ENCODE measurements around the gene SGPL1.
"Not testable (repeated sequence)": the region's sequence is repeated elsewhere in the genome, so short reads cannot be mapped to it uniquely, and the experiment has no call there.

The SGPL1 gene

DNA sequence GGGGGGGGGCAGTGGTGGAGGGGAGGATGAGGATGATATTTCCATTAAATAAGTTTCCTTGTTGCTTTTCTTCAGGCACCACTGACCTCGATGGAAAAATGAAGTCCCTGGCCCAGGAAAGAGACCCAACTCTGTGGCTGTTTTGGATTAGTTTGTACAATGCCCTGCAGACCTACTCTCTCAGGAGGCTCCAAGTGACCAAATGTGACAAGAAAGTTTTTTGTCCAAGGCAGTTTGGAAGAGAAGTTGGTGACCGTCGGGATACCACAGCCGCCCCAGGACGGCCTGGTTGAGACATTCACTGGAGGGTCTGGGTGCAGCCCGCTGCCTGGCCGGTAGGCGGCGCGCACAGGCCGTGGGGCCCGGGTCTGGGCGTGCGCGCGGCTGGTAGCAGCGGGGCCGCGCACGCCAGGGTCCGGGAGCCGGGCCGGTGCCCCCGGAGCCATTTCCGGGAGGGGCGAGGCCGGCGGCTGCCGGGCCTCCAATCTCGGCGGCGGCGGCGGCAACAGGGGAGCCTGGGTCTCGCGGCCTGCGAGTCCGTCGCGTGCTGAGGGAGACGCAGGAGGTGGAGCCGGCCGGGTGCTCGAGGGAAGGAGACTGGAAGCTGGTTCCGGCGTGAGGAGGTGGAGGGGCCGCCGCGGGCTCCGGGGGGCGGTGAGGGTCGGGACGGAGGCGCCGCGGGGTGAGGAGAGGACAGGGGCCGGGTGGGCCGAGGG, at the start of gene SGPL1:
SGPL1 (plus strand) TSS at position 445 of the 716 bp plus-strand sequence. CDS start 906 bp downstream, outside the sequence.
- peak; percentile 72 to 85 (median 81) for DNase-seq (ENCODE audit: low read depth in 2 of 3, low spot score in 1 of 3)

DNA sequence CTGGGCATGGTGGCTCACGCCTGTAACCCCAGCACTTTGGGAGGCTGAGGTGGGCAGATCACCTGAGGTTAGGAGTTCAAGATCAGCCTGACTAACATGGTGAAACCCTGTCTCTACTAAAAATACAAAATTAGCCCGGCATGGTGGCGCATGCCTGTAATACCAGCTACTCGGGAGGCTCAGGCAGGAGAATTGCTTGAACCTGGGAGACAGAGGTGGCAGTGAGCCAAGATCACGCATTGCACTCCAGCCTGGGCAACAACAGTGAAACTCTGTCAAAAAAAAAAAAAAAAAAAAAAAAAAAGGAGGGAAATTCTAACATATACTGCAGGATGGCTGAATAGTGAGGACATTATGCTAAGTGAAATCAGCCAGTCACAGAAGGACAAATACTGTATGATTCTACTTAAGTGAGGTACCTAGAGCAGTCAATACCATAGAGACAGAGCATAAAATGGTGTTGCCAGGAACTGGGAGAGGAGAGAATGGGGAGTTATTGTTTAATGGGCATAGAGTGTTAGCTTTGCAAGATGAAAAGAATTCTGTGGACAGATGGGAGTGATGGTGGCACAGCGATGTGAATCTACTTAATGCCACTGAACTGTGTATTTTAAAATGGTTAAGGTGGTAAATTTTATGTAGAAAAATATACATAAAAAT, 47.6 kb upstream of the SGPL1 start:
- not testable (repeated sequence) for DNase-seq (ENCODE audit: low read depth in 2 of 3, low spot score in 1 of 3)

- no peak for DNase-seq (ENCODE audit: low read depth in 2 of 3, low spot score in 1 of 3)
Measured at GRCh38 chr10:70769121-70769520, 46.6 kb upstream of the SGPL1 start.

DNA sequence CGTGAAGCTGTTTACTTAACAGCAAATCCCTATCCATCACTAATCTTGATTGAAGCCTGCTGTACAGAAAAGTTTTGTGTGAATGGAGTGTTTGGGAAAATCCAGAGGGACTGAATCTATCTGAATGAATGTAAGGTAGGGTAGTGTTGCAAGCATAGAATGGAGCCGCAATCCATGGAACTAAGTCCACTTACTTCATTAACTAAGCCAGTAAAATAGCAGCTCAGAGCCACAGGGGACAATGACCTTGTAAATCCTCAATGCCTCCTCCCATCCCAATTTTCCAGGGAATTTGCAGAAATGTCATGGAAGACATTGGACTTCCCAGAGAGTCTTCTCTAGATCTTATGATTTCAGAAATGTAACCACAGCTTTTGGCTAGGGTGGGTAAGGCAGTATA, 45.7 kb upstream of the SGPL1 start:
- no peak for DNase-seq (ENCODE audit: low read depth in 2 of 3, low spot score in 1 of 3)

DNA sequence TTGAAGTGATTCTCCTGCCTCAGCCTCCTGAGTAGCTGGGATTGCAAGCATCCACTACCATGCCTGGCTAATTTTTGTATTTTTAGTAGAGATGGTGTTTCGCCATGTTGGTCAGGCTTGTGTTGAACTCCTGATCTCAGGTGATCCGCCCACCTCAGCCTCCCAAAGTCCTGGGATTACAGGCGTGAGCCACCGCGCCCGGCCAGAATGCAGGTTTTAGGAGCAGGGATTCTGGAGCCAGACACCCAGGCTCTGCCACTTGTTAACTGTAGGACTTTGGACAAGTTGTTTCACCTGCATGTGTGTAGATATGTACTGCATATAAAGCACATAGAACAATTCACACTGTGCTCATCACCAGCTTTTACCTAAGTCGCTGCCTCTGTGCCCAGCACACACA, 45.2 kb upstream of the SGPL1 start:
- not testable (repeated sequence) for DNase-seq (ENCODE audit: low read depth in 2 of 3, low spot score in 1 of 3)

GRCh38 chr10:70771311-70772194, 44.2 kb upstream of the SGPL1 start:
- no peak for DNase-seq (ENCODE audit: low read depth in 2 of 3, low spot score in 1 of 3)

GRCh38 chr10:70772627-70773026, 43.1 kb upstream of the SGPL1 start:
- no peak for DNase-seq (ENCODE audit: low read depth in 2 of 3, low spot score in 1 of 3)

- DNase-seq (ENCODE audit: low read depth in 2 of 3, low spot score in 1 of 3) = no peak
Measured at GRCh38 chr10:70773461-70773860, 42.3 kb upstream of the SGPL1 start.

- DNase-seq (ENCODE audit: low read depth in 2 of 3, low spot score in 1 of 3) = no peak
Measured at GRCh38 chr10:70773965-70774809, 41.6 kb upstream of the SGPL1 start.

DNA sequence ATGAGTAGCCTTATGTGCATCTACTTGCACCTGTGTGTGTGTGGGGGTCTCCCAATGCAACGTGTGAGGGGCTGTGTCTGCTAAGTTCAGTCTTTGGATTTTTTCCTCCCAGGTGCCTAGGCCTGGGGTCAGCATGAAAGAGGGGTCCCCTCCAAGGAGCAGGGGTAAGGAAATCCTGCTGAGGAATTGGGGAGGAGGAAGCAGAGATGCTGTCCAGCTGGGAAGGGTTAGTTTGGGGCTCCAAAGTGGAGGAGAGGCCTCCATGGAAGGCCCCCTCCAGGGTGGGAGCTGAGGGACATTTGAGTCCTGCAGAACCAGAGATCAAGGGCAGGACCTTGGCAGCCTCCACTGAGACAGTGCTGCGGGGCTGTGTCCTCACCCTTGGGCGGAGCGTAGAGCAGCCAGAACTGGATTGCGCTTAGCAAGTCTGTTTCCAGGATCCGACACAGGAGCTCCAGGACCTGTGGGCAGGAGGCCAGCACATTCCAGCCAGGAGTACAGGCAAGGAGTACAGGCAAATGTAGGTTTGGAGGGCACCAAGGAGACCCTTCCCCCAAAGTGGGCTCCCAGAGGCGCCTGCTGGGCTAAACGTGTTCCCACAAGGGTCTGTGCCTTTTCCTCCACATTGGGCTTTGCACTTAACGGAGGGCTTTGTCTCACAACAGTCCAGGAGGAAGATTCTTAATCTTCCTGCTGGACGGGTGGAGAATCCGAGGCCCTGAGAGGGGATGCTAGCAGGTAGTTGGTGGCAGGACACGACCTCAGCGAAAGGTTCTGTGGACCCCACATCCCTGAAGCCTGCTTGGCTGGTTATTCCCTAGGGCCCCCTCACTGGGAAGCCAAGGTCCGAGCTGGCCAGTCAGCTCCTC, 40.7 kb upstream of the SGPL1 start:
- DNase-seq (ENCODE audit: low read depth in 2 of 3, low spot score in 1 of 3) = no peak

GRCh38 chr10:70775679-70776454, 39.9 kb upstream of the SGPL1 start:
- no peak for DNase-seq (ENCODE audit: low read depth in 2 of 3, low spot score in 1 of 3)

GRCh38 chr10:70776455-70777005, 39.2 kb upstream of the SGPL1 start:
- no peak for DNase-seq (ENCODE audit: low read depth in 2 of 3, low spot score in 1 of 3)

DNA sequence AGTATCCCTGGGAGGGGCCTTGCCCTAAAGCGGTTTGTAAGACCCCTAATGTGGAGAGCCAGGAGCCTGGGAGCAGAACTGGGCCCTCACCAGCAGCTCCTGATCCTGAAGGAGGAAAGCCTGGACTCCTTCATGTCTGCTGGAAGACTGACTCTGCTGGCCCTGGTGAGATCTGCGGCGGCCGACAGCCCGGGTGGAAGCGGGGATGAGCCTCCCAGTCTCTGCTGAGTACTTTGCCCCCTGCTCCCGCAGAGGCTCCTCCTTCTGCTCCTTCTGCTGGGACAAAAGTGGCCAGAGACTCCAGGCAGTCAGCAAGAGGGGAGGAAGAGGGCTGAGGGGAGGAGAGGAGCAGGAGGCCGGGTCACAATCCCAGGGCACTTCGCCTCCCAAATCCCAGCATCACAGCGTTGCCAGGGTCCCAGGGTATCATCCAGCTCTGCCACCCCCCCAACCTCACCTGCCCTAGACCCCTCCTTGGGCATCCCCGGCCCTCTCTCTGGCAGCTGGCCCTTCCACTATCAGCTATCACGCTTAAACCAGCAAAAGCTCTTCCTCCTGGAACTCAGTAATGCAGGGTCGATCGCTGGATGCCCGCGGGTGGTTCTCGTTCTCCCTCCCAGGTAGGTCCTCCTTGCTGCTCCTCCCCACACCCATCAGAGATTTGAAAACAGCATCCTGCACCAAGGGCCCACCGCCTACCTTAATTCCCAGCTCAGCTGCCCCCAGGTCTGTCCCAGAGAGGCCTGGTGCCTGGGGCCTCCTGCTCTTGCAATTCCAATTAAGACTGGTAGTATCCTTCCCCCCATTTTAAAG, 38.5 kb upstream of the SGPL1 start:
- no peak for DNase-seq (ENCODE audit: low read depth in 2 of 3, low spot score in 1 of 3)

- DNase-seq (ENCODE audit: low read depth in 2 of 3, low spot score in 1 of 3) = no peak
Measured at GRCh38 chr10:70778267-70778924, 37.4 kb upstream of the SGPL1 start.

DNA sequence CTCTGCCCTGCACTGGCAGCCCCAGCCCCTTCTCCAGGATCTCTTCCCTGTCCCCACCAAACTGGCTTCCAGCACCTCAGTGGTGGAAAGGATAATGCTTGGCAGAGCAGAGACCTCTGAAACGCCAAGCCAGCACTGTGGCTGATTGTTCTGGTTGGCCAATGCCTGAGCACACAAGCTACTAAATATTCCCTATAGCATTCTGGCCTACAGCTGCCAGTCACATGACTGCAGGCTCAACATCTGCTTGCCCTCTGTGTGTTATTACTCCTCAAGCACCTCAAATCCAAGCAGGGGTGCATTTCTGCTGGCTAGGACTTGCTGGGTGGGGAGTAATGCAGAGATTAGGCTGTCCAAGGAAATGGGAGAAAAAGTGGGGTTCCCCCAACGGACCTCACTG, 36.7 kb upstream of the SGPL1 start:
- DNase-seq (ENCODE audit: low read depth in 2 of 3, low spot score in 1 of 3) = no peak

DNA sequence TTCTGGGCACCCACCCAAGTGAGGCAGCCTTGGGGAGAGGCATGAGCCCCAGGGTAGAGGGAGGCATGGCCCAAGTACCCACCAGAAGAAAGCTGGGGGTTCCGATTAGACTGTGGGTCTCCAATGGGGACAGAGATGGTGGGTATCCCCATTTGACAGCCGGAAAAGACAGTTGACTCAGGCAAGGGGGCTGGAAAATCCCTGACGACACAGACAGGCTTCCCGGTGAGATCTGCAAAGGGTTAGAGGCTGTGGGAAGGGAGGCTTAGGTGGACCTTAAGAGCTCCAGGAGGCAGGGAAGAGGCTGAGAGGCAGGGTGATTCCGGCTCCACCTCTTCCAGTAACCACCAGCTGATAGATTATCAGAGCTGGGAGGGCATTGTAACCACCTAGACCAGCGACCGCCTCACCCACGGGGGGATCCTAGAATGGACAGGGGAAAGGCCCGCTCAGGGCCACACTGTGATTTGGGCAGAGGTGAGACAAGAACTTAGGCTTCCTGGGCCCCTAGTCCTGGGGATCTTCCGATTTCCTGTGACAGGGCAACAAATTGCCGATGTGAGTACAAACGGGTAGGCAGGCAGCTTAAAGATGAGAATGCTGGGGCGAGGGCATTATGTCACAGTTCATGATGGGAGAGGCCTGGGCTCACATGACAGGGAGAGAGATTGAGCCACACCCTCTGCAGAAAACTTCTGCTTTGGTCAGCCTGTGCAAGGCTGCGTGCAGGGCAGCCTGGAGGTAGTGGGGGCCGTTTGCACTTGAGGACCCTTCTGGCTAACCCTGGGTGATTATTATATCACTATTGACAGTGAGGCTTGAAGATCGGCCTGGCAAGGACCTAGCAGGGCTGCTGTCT, 36.0 kb upstream of the SGPL1 start:
- DNase-seq (ENCODE audit: low read depth in 2 of 3, low spot score in 1 of 3) = no peak

DNA sequence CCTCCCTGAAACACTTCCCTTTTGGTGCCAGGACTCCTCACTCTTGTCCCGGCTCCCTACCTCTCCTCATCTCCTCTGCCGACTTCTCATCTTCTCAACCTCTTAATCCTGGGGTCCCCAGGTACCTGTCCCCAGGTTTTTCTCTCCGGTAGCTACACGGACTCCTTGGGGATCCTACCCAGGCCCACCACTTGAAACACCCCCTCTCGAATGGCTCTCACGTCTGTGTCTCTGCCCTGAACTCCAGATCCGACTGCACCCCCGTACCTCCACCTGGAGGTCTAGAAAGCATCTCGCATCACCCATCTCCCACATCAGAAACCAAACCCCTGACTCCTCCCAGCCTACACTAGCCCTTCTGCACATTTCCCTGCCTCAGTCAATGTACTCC, 35.4 kb upstream of the SGPL1 start:
- no peak for DNase-seq (ENCODE audit: low read depth in 2 of 3, low spot score in 1 of 3)
